Pancreas (tissue), 10 donors: Measurements from ENCODE around the gene PRELID3B. TPM values are rescaled to one million over a fixed set of nuclear protein-coding genes. Genes with fewer than 3 reads are reported as not detected.

Source experiments
- ATAC-seq, 4 donors: fragments of 200-7000 bp; cut with Tn5 transposase; one replicate each; pipeline versions ENCODE4 v1.8.0 to v1.9.1; 2020; ENCODE audit warnings: mild to moderate bottlenecking in 4 of 4, moderate library complexity in 4 of 4
- DNase-seq, 6 donors: peaks; one replicate each; pipeline ENCODE4 v3.0.0-alpha.2; 2020
- FAIRE-seq: peaks from 2 replicates; lab custom pipeline; 2012; peaks lifted over from hg19 to GRCh38; lab: Jason Lieb, UNC
- H3K27ac ChIP-seq, 4 donors: fragments of 200-600 bp; sonication (generic); 1 replicate in 3 of 4; 2 replicates in 1 of 4; pipeline versions ENCODE4 v1.5.0 to v1.8.0; 2020
- H3K27me3 ChIP-seq, 4 donors: fragments of 200-600 bp; one replicate each; pipeline ENCODE4 v1.8.0; 2021
- H3K36me3 ChIP-seq, 3 donors: fragments of 200-600 bp; sonication (generic) in 1 of 3; one replicate each; pipeline versions ENCODE4 v1.5.0 to v1.8.0; 2020 to 2021
- H3K4me1 ChIP-seq, 3 donors: fragments of 200-600 bp; one replicate each; pipeline ENCODE4 v1.8.0; 2021
- H3K4me3 ChIP-seq, 4 donors: fragments of 200-600 bp; sonication (generic) in 2 of 4; one replicate each; pipeline versions ENCODE4 v1.5.0 to v1.8.0; 2020 to 2021
- H3K9me3 ChIP-seq, 4 donors: fragments of 200-600 bp; one replicate each; pipeline ENCODE4 v1.8.0; 2021
- WGBS, 2 donors: extraction: QIAGEN DNeasy Blood & Tissue Kit; methylation state at CpG; one replicate each; pipeline ENCODE4 v1.1.7; 2013; 5-methylcytosine and 5-hydroxymethylcytosine counted together
- intact Hi-C, 3 donors: fragments of 100-400 bp; cut with DNase I; formaldehyde crosslinking; loops; one replicate each; pipeline versions ENCODE4 v1.11.1 to v1.14.2; 2022
- polyA plus RNA-seq, 2 donors: library from polyadenylated mRNA; stranded (reverse); fragments of 200-250 nt; gene quantifications; one replicate each; pipeline ENCODE4 v1.2.3, GENCODE V29; 2013
- total RNA-seq, 6 donors: library from RNA; stranded (reverse); fragmentation: NEBNext Ultra II Directional in 4 of 6; extraction: Animal tissue kit (Norgen Biotek cat#: 25700) in 4 of 6; gene quantifications; one replicate each; pipeline versions ENCODE4 v1.2.1 to v1.2.4, GENCODE V29; 2021 to 2023
- TF ChIP-seq, protein P1 (sequence below), 4 donors: fragments of 200-600 bp; sonication (generic) in 3 of 4; IDR thresholded peaks; one replicate each; pipeline versions ENCODE4 v1.5.0 to v1.8.0; 2021; ENCODE audit warnings: antibody characterized with exemption in 4 of 4
- donor health status: healthy with polysubstance abuse.
- donor health status: DM: no; HTN: no; CAD: no; lungs with moderate emphysema.
- donor health status: DM: no; HTN: no; CAD: no.
- donor health status: control.
- donor health status: control.
- donor health status: Bipolar disorder and iron deficiency.
- donor health status: DM: yes; HTN: yes; CAD: no.
- donor health status: DM: no; HTN: no; CAD: no.
- donor health status: DM: no; HTN: no; CAD: no.
- donor health status: DM: yes; HTN: yes; CAD: no.

The PRELID3B gene
- total and polyA plus RNA-seq, 8 donors = 8.4 to 24.9 (median 18.9) TPM

DNA sequence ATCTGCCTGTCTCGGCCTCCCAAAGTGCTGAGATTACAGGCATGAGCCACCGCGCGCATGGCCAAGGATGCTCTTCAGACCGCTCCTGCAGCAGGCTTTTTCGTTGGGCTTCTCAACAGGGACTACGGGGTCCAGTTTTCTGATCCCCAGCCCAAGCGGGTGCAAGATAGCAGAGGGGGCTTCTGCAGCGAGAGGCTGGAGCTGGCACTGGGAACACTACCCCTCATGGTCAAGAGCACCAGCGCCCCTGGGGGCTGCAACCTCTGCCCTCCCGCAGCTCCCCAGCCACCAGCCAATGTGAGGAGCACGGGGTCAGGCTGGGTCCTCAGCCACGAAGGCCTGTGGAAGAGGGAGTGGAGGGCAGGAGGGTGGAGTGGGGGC is 41.5 kb downstream of the PRELID3B start:
- no peak overlapping the region for H3K27ac ChIP-seq
- peaks cover 0 to 22% (median 0%) of the 10 kb centered on the region in 3 donors for H3K36me3 ChIP-seq
- no peak for FAIRE-seq
- no peak for ATAC-seq
- 90 to 91% methylated on average over 13 of the region's 13 CpGs for WGBS, 2 donors
- H3K27me3 ChIP-seq = no peaks in the 10 kb centered on the region
- H3K4me3 ChIP-seq = no peak overlapping the region
- peaks cover 3 to 10% (median 9%) of the 10 kb centered on the region in 3 donors for H3K4me1 ChIP-seq
- DNase-seq = peak in 1 of 6 donors; percentile 37
- intact Hi-C loops = no loop called here
- H3K9me3 ChIP-seq = no peaks in the 10 kb centered on the region
- TF ChIP-seq, protein P1, sequence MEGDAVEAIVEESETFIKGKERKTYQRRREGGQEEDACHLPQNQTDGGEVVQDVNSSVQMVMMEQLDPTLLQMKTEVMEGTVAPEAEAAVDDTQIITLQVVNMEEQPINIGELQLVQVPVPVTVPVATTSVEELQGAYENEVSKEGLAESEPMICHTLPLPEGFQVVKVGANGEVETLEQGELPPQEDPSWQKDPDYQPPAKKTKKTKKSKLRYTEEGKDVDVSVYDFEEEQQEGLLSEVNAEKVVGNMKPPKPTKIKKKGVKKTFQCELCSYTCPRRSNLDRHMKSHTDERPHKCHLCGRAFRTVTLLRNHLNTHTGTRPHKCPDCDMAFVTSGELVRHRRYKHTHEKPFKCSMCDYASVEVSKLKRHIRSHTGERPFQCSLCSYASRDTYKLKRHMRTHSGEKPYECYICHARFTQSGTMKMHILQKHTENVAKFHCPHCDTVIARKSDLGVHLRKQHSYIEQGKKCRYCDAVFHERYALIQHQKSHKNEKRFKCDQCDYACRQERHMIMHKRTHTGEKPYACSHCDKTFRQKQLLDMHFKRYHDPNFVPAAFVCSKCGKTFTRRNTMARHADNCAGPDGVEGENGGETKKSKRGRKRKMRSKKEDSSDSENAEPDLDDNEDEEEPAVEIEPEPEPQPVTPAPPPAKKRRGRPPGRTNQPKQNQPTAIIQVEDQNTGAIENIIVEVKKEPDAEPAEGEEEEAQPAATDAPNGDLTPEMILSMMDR (IDR thresholded peaks at IDR 0.05) = no peak

DNA sequence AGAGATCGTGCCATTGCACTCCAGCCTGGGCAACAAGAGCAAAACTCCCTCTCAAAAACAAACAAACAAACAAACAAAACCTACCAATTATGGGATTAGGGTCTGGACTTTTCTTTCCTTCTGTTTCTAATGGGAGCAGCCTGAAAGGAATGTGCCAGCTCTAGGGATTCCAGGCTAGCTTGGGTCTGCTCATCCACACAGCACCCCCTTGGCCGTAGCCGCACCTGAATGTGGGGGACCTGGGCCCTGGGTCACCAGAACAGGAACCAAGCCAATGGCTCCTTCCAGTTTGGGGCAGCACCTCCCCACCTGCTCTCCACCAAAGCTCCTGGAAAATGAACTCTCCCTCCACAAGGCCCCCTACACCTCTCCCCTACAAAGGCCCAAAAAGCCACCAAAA is 42.3 kb downstream of the PRELID3B start:
- 73 to 75% methylated on average over 3 of the region's 3 CpGs for WGBS, 2 donors
- H3K9me3 ChIP-seq = no peaks in the 10 kb centered on the region
- H3K27ac ChIP-seq = no peak overlapping the region
- TF ChIP-seq, protein P1 (IDR thresholded peaks at IDR 0.05) = no peak
- ATAC-seq = no peak
- H3K36me3 ChIP-seq = peaks cover 0 to 22% (median 0%) of the 10 kb centered on the region in 3 donors
- intact Hi-C loops = no loop called here
- H3K4me3 ChIP-seq = no peak overlapping the region
- peaks cover 0 to 4% (median 3%) of the 10 kb centered on the region in 3 donors for H3K4me1 ChIP-seq
- FAIRE-seq = no peak
- no peaks in the 10 kb centered on the region for H3K27me3 ChIP-seq
- DNase-seq = no peak

DNA sequence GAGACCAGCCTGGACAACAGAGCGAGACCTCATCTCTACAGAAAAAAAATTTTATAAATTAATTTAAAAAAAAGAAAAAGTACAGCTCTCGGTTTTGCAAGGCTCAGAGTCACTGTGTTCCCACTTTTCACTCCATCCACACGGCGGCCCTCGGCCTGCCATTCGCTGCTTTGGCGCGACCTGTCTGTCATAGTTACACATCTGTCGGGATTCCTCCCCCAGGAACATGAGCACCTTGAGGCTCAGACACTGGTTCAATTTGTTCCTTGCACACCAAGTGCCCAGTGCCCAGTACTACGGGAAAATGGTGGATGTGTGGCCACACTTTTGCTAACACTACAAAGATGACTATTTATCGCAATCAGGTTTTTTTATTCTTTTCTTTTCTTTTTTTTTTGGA is 43.9 kb downstream of the PRELID3B start:
- FAIRE-seq = no peak
- H3K4me1 ChIP-seq = peaks cover 0 to 3% (median 0%) of the 10 kb centered on the region in 3 donors
- intact Hi-C loops = no loop called here

DNA sequence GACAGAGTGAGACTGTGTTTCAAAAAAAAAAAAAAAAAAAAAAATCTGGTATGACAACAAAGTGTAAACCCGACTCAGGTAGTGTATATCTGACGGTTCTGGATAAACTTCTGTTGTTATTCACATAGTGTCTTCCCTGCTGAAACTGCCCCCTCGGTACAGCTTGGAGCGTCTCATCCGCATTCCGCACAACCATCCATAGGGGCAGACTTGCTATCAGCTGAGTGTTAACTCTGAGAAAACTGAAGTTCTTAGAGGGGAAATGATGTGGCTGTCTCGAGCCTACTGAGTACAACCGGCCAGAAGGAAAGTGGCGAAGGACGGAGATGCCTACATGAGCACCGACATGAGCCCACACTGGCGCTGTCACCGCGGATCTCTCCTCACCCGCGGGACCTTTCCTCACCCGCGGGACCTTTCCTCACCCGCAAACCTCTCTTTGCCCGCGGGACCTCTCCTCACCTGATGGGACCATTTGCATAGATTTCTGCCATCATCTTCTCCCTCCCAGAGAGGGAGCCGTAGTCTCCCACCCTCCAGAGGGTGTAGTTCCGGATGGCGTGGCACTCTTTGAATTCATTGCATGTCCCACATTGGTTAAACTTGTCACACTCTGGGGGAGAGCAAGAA is 45.3 kb downstream of the PRELID3B start:
- FAIRE-seq (no peak), DNase-seq (peak in 1 of 6 donors; percentile 39), ATAC-seq (no peak)
- no peak overlapping the region for H3K4me3 ChIP-seq
- TF ChIP-seq, protein P1 (IDR thresholded peaks at IDR 0.05) = no peak
- no peaks in the 10 kb centered on the region for H3K27me3 ChIP-seq
- peaks cover 0 to 3% (median 0%) of the 10 kb centered on the region in 3 donors for H3K4me1 ChIP-seq
- H3K27ac ChIP-seq = no peak overlapping the region
- peaks cover 0 to 47% (median 12%) of the 10 kb centered on the region in 3 donors for H3K36me3 ChIP-seq
- intact Hi-C loops = no loop called here
- H3K9me3 ChIP-seq = no peaks in the 10 kb centered on the region
- WGBS, 2 donors = 93 to 96% methylated on average over 24 of the region's 24 CpGs

More for the DNA sequence above, 43.9 kb downstream of the PRELID3B start:
- Histone ChIP-seq H3K4me3 (no peak overlapping the region), H3K36me3 (peaks cover 0 to 33% (median 4%) of the 10 kb centered on the region in 3 donors), H3K27ac (no peak overlapping the region), H3K27me3 (no peaks in the 10 kb centered on the region), H3K9me3 (no peaks in the 10 kb centered on the region)
- DNase-seq (peak in 1 of 6 donors; percentile 32), ATAC-seq (no peak)
- WGBS, 2 donors = 90 to 94% methylated on average over 11 of the region's 11 CpGs
- TF ChIP-seq, protein P1 (IDR thresholded peaks at IDR 0.05) = no peak

DNA sequence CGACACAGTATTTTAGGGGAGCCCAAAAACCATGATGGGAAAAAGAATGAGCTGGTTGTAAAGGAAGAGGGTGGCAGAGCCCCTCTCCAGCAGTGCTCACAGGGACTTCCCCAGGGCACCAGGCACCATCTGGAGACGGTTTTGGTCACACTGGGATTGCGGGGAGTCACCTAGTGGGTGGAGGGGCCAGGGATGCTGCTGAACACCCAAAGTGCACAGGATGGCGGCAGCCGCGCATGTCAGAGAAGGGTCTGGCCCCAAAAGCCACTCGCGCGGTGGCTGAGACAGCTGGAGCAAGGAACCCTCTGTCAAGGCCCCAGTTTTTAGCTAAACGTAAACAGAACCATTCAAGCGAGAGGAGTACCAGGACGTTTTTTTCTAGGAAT is 46.4 kb downstream of the PRELID3B start:
- peaks cover 0 to 56% (median 17%) of the 10 kb centered on the region in 3 donors for H3K36me3 ChIP-seq
- no peak for FAIRE-seq
- peaks cover 0 to 3% (median 0%) of the 10 kb centered on the region in 3 donors for H3K4me1 ChIP-seq
- intact Hi-C loops = no loop called here
- TF ChIP-seq, protein P1 (IDR thresholded peaks at IDR 0.05) = no peak
- whole genome bisulfite sequencing, 2 donors = 81 to 86% methylated on average over 12 of the region's 12 CpGs
- peak in 1 of 6 donors; percentile 43 for DNase-seq
- no peaks in the 10 kb centered on the region for H3K9me3 ChIP-seq
- peak overlapping the region in 2 of 4 donors; percentile 48 to 57 for H3K27ac ChIP-seq
- ATAC-seq = peak in 1 of 4 donors; percentile 6
- no peaks in the 10 kb centered on the region for H3K27me3 ChIP-seq
- no peak overlapping the region for H3K4me3 ChIP-seq
